Measurements from ENCODE around the gene ZNF808.

- TF ChIP-seq CTCF (IDR thresholded peaks at IDR 0.05; ENCODE audit: poor library complexity) (no peak), EZH2 (IDR thresholded peaks at IDR 0.05; ENCODE audit: borderline replicate concordance) (no peak)
These were observed 486 bp downstream of the ZNF808 start for GRCh38 chr19:52527956-52528351.

Data from hepatocyte (in vitro differentiated cells).